Panc1 (cell line): ENCODE data around the gene MIOX. TPM values are rescaled to one million over a fixed set of nuclear protein-coding genes. Genes with fewer than 3 reads are reported as not detected.

Experiments used
- ATAC-seq: fragments of 200-7000 bp; cut with Tn5 transposase; 2 replicates; pipeline ENCODE4 v1.9.1; 2020; ENCODE audit warnings: mild to moderate bottlenecking, moderate library complexity
- BruUV-seq: library from RNA; stranded (reverse); fragments of 400-500 nt; replicated peaks from 2 replicates; lab custom pipeline; 2021; lab: Mats Ljungman, UMichigan
- CTCF ChIA-PET: fragments of 300-600 bp; sonication (Branson Sonifier 250); formaldehyde crosslinking; loops from one replicate; lab custom pipeline; 2022; ENCODE audit warnings: antibody characterized with exemption; lab: Charles Lee
- POLR2A ChIA-PET: fragments of 300-600 bp; sonication (Branson Sonifier 250); formaldehyde crosslinking; loops from one replicate; lab custom pipeline; 2022; ENCODE audit warnings: antibody characterized with exemption; lab: Charles Lee
- DNase-seq: peaks from one replicate; pipeline ENCODE4 v3.0.0-alpha.2; 2010; ENCODE audit warnings: low read depth, low spot score
- H3K27ac ChIP-seq: 2 replicates; pipeline ENCODE4 v1.5.1; 2011; ENCODE audit warnings: mild to moderate bottlenecking, low read length, inconsistent platforms
- H3K27me3 ChIP-seq: fragments of 200-500 bp; sonication (Bioruptor generic); 2 replicates; pipeline ENCODE4 v1.6.0; 2014; ENCODE audit warnings: low read length, inconsistent platforms; ENCODE audit not compliant: control insufficient read depth, insufficient read depth
- H3K36me3 ChIP-seq: fragments of 200-500 bp; sonication (Bioruptor generic); 2 replicates; pipeline ENCODE4 v1.5.1; 2014; ENCODE audit warnings: inconsistent platforms, mild to moderate bottlenecking, low read length, moderate library complexity; ENCODE audit not compliant: control insufficient read depth, insufficient read depth
- H3K4me1 ChIP-seq: 2 replicates; pipeline ENCODE4 v1.5.1; 2011; ENCODE audit warnings: inconsistent platforms, mild to moderate bottlenecking, low read length, moderate library complexity; ENCODE audit not compliant: control insufficient read depth, insufficient read depth
- H3K4me3 ChIP-seq, 2 experiments: 2 replicates each; pipeline ENCODE4 v1.5.1; 2011 to 2012; ENCODE audit warnings: low read depth in 2 of 2, low read length in 2 of 2, mild to moderate bottlenecking in 2 of 2, inconsistent platforms in 1 of 2, moderate library complexity in 1 of 2
- H3K9me3 ChIP-seq: fragments of 200-500 bp; sonication (Bioruptor generic); 2 replicates; pipeline ENCODE4 v1.5.1; 2014; ENCODE audit warnings: low read depth, mild to moderate bottlenecking, inconsistent platforms, low read length, moderate library complexity; ENCODE audit not compliant: control insufficient read depth, insufficient read depth
- CTCF ChIP-seq: fragments of 450-650 bp; IDR thresholded peaks from 2 replicates; pipeline ENCODE4 v1.5.1; 2017; ENCODE audit warnings: mild to moderate bottlenecking
- POLR2AphosphoS5 ChIP-seq: IDR thresholded peaks from 2 replicates; pipeline ENCODE4 v1.6.1; 2012; ENCODE audit warnings: mild to moderate bottlenecking, low read depth, low read length, moderate library complexity
- SIN3A ChIP-seq: IDR thresholded peaks from 2 replicates; pipeline ENCODE4 v1.6.1; 2012; ENCODE audit warnings: low read depth, mild to moderate bottlenecking, low read length, moderate library complexity, borderline replicate concordance; ENCODE audit not compliant: insufficient read depth
- TCF7L2 ChIP-seq: IDR thresholded peaks from 2 replicates; pipeline ENCODE4 v1.6.1; 2011; ENCODE audit warnings: mild to moderate bottlenecking, low read depth, low read length, inconsistent platforms
- in situ Hi-C: cut with HindIII; loops from 2 replicates; pipeline ENCODE4 v1.10.0; 2016; ENCODE audit warnings: low sequenced_read_pairs, low pct_unique_long_range_greater_than_20kb
- intact Hi-C: fragments of 100-400 bp; cut with micrococcal nuclease; formaldehyde crosslinking; loops from one replicate; pipeline ENCODE4 v1.10.0; 2022; ENCODE audit not compliant: unreplicated experiment
- total RNA-seq: library from RNA; stranded (reverse); gene quantifications from one replicate; pipeline ENCODE4 v1.2.1, GENCODE V29; 2021; ENCODE audit not compliant: unreplicated experiment
- TF ChIP-seq, protein P1 (sequence below), 2 experiments: IDR thresholded peaks; 2 replicates each; pipeline ENCODE4 v1.6.1; 2011 to 2012; ENCODE audit warnings: low read depth in 2 of 2, control low read depth in 1 of 2, low read length in 1 of 2, mild to moderate bottlenecking in 1 of 2, moderate library complexity in 1 of 2; ENCODE audit not compliant: insufficient read depth in 1 of 2

MIOX gene
- total RNA-seq, 1 experiment from 2014 or later, result 0.23 TPM

DNA sequence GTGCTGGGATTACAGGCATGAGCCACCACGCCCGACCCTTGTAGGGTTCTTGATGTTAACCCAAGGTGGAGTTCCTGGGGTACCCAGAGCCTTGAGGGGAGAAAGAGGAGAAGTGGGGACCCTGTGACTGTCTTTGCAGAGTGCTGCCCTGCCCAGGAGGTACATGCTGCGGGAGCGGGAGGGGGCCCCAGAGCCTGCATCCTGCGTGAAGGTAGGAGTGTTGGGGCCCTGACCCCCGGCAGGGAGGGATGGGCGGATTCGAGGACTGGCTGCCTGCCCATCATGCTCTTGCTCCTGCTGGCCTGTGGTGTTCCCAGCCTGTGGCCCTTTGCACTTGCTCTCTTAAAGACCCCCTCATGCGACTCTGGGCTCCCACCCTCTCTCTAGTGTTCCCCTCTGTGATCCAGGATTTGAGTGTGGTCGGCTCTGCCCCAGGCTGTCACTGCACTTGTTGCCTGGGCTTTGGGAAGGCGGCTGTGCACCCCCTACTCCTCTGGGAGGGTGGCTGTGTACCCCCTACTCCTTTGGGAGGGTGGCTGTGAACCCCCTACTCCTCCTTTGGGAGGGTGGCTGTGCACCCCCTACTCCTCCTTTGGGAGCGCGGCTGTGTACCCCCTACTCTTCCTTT, 34.3 kb downstream of the MIOX start:
- H3K4me1 ChIP-seq, result no peaks in the 10 kb centered on the region
- no peaks in the 10 kb centered on the region; the same call in 1 of the 2 replicates for H3K36me3 ChIP-seq
- TF ChIP-seq, protein P1, sequence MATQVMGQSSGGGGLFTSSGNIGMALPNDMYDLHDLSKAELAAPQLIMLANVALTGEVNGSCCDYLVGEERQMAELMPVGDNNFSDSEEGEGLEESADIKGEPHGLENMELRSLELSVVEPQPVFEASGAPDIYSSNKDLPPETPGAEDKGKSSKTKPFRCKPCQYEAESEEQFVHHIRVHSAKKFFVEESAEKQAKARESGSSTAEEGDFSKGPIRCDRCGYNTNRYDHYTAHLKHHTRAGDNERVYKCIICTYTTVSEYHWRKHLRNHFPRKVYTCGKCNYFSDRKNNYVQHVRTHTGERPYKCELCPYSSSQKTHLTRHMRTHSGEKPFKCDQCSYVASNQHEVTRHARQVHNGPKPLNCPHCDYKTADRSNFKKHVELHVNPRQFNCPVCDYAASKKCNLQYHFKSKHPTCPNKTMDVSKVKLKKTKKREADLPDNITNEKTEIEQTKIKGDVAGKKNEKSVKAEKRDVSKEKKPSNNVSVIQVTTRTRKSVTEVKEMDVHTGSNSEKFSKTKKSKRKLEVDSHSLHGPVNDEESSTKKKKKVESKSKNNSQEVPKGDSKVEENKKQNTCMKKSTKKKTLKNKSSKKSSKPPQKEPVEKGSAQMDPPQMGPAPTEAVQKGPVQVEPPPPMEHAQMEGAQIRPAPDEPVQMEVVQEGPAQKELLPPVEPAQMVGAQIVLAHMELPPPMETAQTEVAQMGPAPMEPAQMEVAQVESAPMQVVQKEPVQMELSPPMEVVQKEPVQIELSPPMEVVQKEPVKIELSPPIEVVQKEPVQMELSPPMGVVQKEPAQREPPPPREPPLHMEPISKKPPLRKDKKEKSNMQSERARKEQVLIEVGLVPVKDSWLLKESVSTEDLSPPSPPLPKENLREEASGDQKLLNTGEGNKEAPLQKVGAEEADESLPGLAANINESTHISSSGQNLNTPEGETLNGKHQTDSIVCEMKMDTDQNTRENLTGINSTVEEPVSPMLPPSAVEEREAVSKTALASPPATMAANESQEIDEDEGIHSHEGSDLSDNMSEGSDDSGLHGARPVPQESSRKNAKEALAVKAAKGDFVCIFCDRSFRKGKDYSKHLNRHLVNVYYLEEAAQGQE (IDR thresholded peaks at IDR 0.05; ENCODE audit: insufficient read depth in 1 of 2, low read depth in 2 of 2, low read length in 1 of 2), result no peak
- no peak for TF ChIP-seq POLR2AphosphoS5
- DNase-seq, result no peak
- POLR2A ChIA-PET, result no interaction called here
- ATAC-seq, result no peak
- intact Hi-C loops, result no loop called here
- in situ Hi-C loops, result no loop called here
- H3K4me3 ChIP-seq, result no peak overlapping the region
- no peak overlapping the region for H3K27ac ChIP-seq
- no peaks in the 10 kb centered on the region for H3K9me3 ChIP-seq
- no peaks in the 10 kb centered on the region for H3K27me3 ChIP-seq
- CTCF ChIA-PET, result no interaction called here
- no TSS peak for BruUV-seq

DNA sequence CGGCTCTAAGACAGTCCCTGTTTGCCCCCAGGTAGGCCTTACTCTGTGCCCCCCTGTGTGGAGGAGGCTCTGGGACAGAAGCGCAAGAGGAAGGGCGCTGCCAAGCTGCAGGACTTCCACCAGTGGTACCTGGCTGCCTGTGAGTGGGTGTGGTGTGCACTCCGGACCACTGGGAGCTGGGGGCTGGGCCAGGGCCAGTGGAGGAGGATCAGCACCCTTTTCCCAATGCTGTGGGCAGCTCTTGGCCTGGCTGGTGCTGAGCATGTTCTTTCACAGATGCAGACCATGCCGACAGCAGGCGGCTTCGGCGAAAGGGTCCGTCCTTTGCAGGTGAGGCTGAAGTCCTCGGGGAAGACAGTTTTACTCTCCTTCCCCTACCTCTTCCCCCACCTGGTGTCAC, 35.1 kb downstream of the MIOX start:
- TF ChIP-seq SIN3A (no peak), TCF7L2 (no peak), CTCF (no peak), POLR2AphosphoS5 (no peak)
- TF ChIP-seq, protein P1 (IDR thresholded peaks at IDR 0.05; ENCODE audit: insufficient read depth in 1 of 2, low read depth in 2 of 2, low read length in 1 of 2), result no peak
- no TSS peak for BruUV-seq
- Histone ChIP-seq H3K27me3 (no peaks in the 10 kb centered on the region), H3K9me3 (no peaks in the 10 kb centered on the region), H3K27ac (no peak overlapping the region), H3K4me3 (no peak overlapping the region), H3K4me1 (no peaks in the 10 kb centered on the region), H3K36me3 (no peaks in the 10 kb centered on the region; the same call in 1 of the 2 replicates)
- CTCF ChIA-PET, result no interaction called here
- intact Hi-C loops (no loop called here), in situ Hi-C loops (no loop called here)
- DNase-seq (no peak), ATAC-seq (no peak)
- POLR2A ChIA-PET, result no interaction called here
